ENCODE results near the gene FFAR4.

GRCh38 chr10:93560541-93560940, 5.9 kb upstream of the FFAR4 start:
- TF ChIP-seq YY1 (IDR thresholded peaks at IDR 0.05; ENCODE audit: insufficient read depth, insufficient read length) (no peak), ZNF274 (IDR thresholded peaks at IDR 0.05; ENCODE audit: low read depth, low read length) (no peak), SUZ12 (IDR thresholded peaks at IDR 0.05; ENCODE audit: extremely low read depth, insufficient read depth, insufficient read length) (no peak)

Data from NT2/D1 (cell line).